Spinal cord (tissue), 10 donors: ENCODE measurements around the gene MX2. TPM values are rescaled to one million over a fixed set of nuclear protein-coding genes. Genes with fewer than 3 reads are reported as not detected.
A peak's percentile ranks its signal among the peaks of the same experiment; 100 is the strongest.
"Not testable (repeated sequence)": the region's sequence is repeated elsewhere in the genome, so short reads cannot be mapped to it uniquely, and the experiment has no call there.

Experiments used
- DNase-seq, 6 donors: peaks; one replicate each; pipeline versions ENCODE4 v3.0.0 to v3.0.0-alpha.2; 2013 to 2015; ENCODE audit warnings: low spot score in 6 of 6, low read depth in 4 of 6
- H3K27ac ChIP-seq: one replicate; pipeline ENCODE4 v1.5.1; 2013; ENCODE audit warnings: low read depth, low read length, control low read depth
- H3K27me3 ChIP-seq: one replicate; pipeline ENCODE4 v1.6.1; 2013; ENCODE audit warnings: low read length; ENCODE audit not compliant: control insufficient read depth, insufficient read depth
- H3K36me3 ChIP-seq: one replicate; pipeline ENCODE4 v1.6.1; 2013; ENCODE audit warnings: low read length; ENCODE audit not compliant: control insufficient read depth, insufficient read depth
- H3K4me1 ChIP-seq: one replicate; pipeline ENCODE4 v1.6.1; 2013; ENCODE audit warnings: low read length; ENCODE audit not compliant: control insufficient read depth, insufficient read depth
- H3K4me3 ChIP-seq: one replicate; pipeline ENCODE4 v1.5.1; 2013; ENCODE audit warnings: low read depth, low read length, control low read depth
- H3K9me3 ChIP-seq: one replicate; pipeline ENCODE4 v1.6.1; 2013; ENCODE audit warnings: low read length; ENCODE audit not compliant: control insufficient read depth, insufficient read depth
- WGBS: methylation state at CpG from one replicate; pipeline ENCODE4 v1.1.5; 2013; ENCODE audit warnings: missing lambda C conversion rate; ENCODE audit not compliant: insufficient coverage; 5-methylcytosine and 5-hydroxymethylcytosine counted together
- polyA plus RNA-seq, 2 donors: library from polyadenylated mRNA; unstranded; fragments of 120-200 nt; gene quantifications; one replicate each; pipeline ENCODE4 v1.2.1, GENCODE V29; 2013; ENCODE audit not compliant: insufficient read length in 2 of 2
- total RNA-seq, 2 donors: library from RNA; depleted of rRNA in 1 of 2; stranded (reverse); fragments of 120-200 nt in 1 of 2; fragments of >200 nt in 1 of 2; gene quantifications; one replicate each; pipeline versions ENCODE4 v1.2.3 to v1.2.4, GENCODE V29; 2013 to 2014
- donor health status: healthy.

MX2 gene
- total and polyA plus RNA-seq, 4 donors, result 0.90 to 3.2 (median 1.2) TPM

GRCh38 chr21:41350436-41351155 is 11.2 kb upstream of the MX2 start:
- Histone ChIP-seq H3K9me3 (no peaks in the 10 kb centered on the region), H3K27me3 (no peaks in the 10 kb centered on the region), H3K36me3 (no peaks in the 10 kb centered on the region), H3K4me1 (peaks cover 3% of the 10 kb centered on the region), H3K4me3 (no peak overlapping the region), H3K27ac (no peak overlapping the region)
- 93% methylated on average over 14 of the region's 16 CpGs for WGBS
- no peak for DNase-seq

- H3K27ac ChIP-seq, result peak overlapping the region; percentile 42
- H3K4me1 ChIP-seq, result peaks cover 33% of the 10 kb centered on the region
- no peak for DNase-seq
- no peak overlapping the region for H3K4me3 ChIP-seq
- no peaks in the 10 kb centered on the region for H3K9me3 ChIP-seq
- H3K36me3 ChIP-seq, result no peaks in the 10 kb centered on the region
- H3K27me3 ChIP-seq, result no peaks in the 10 kb centered on the region
- WGBS, result 59% methylated on average over 5 of the region's 8 CpGs
Measured at GRCh38 chr21:41357546-41357945, 4.3 kb upstream of the MX2 start.

- no peak for DNase-seq
- 82% methylated on average over 9 of the region's 9 CpGs for WGBS
- H3K4me3 ChIP-seq, result no peak overlapping the region
- H3K9me3 ChIP-seq, result no peaks in the 10 kb centered on the region
- peaks cover 33% of the 10 kb centered on the region for H3K4me1 ChIP-seq
- no peaks in the 10 kb centered on the region for H3K36me3 ChIP-seq
- H3K27ac ChIP-seq, result peak overlapping the region; percentile 57
- no peaks in the 10 kb centered on the region for H3K27me3 ChIP-seq
Measured at GRCh38 chr21:41358193-41359166, 3.3 kb upstream of the MX2 start.

DNA sequence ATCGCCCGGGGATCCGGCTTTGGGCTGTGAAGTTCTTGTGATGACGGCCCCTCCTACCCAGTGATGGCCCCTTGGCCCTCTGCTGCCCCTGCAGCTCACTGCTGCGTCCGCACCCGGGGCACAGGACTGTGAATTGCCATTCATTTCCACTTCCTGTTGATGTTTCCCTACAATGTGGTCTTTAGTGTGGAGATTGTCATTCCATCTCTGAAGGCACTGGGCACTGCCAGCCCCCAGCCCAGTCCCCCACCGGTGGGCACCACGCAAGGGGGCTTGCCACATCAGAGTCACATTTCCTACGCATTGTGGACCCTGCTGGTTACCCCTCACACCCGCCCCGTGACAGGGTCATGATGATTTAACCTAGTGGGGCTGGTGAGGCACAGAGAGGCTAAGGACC is 2.5 kb upstream of the MX2 start:
- Histone ChIP-seq H3K27me3 (no peaks in the 10 kb centered on the region), H3K4me3 (no peak overlapping the region), H3K27ac (peak overlapping the region; percentile 57), H3K4me1 (peaks cover 33% of the 10 kb centered on the region), H3K9me3 (no peaks in the 10 kb centered on the region), H3K36me3 (no peaks in the 10 kb centered on the region)
- 79% methylated on average over 3 of the region's 12 CpGs for WGBS
- DNase-seq, result no peak

DNA sequence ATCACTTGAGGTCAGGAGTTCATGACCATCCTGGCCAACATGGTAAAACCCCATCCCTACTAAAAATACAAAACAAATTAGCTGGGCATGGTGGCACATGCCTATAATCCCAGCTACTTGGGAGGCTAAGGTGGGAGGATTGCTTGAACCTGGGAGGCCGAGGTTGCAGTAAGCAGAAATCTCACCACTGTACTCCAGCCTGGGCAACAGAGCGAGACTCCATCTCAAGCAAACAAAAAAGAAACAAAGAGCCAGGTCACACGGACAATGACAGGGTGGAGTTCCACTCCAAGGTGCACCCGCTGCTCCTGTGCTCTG is 2.1 kb upstream of the MX2 start:
- 80% methylated on average over 3 of the region's 4 CpGs for WGBS
- H3K9me3 ChIP-seq, H3K4me3 ChIP-seq, H3K36me3 ChIP-seq, DNase-seq, H3K27me3 ChIP-seq: not testable (repeated sequence)
- Histone ChIP-seq H3K27ac (peak overlapping the region; percentile 60), H3K4me1 (peaks cover 33% of the 10 kb centered on the region)

- Histone ChIP-seq H3K27me3 (no peaks in the 10 kb centered on the region), H3K27ac (peak overlapping the region; percentile 60), H3K36me3 (no peaks in the 10 kb centered on the region), H3K9me3 (no peaks in the 10 kb centered on the region), H3K4me1 (peaks cover 33% of the 10 kb centered on the region), H3K4me3 (no peak overlapping the region)
- no peak for DNase-seq
- WGBS, result 68% methylated on average over 16 of the region's 22 CpGs
Measured at GRCh38 chr21:41360072-41360821, 1.6 kb upstream of the MX2 start.

- whole genome bisulfite sequencing, result 94% methylated on average over 16 of the region's 16 CpGs
- Histone ChIP-seq H3K4me3 (no peak overlapping the region), H3K36me3 (no peaks in the 10 kb centered on the region), H3K9me3 (no peaks in the 10 kb centered on the region), H3K4me1 (peaks cover 33% of the 10 kb centered on the region), H3K27ac (peak overlapping the region; percentile 60), H3K27me3 (no peaks in the 10 kb centered on the region)
- DNase-seq, result no peak
Measured at GRCh38 chr21:41361053-41361785, 608 bp upstream of the MX2 start.

GRCh38 chr21:41362605-41363369 is 960 bp downstream of the MX2 start:
- DNase-seq, result no peak
- no peaks in the 10 kb centered on the region for H3K36me3 ChIP-seq
- H3K9me3 ChIP-seq, result no peaks in the 10 kb centered on the region
- H3K27me3 ChIP-seq, result no peaks in the 10 kb centered on the region
- H3K4me1 ChIP-seq, result peaks cover 29% of the 10 kb centered on the region
- H3K27ac ChIP-seq, result no peak overlapping the region
- no peak overlapping the region for H3K4me3 ChIP-seq
- whole genome bisulfite sequencing, result 98% methylated on average over 8 of the region's 16 CpGs
